SU-DHL-6 (cell line): ENCODE measurements around the gene SCFD2.

Source experiments
- H2AFZ ChIP-seq: fragments of 200-600 bp; sonication (generic); 2 replicates; pipeline ENCODE4 v1.6.1; 2014; ENCODE audit warnings: low read depth, mild to moderate bottlenecking, moderate library complexity, mixed read lengths, antibody characterized with exemption, low read length; ENCODE audit not compliant: severe bottlenecking
- H3F3A ChIP-seq: fragments of 200-600 bp; shearing (Covaris generic); 2 replicates; pipeline ENCODE4 v1.6.0; 2016; ENCODE audit warnings: antibody characterized with exemption, mild to moderate bottlenecking; ENCODE audit not compliant: insufficient read depth
- H3K27ac ChIP-seq: fragments of 200-600 bp; sonication (generic); 2 replicates; pipeline ENCODE4 v1.5.1; 2016; ENCODE audit warnings: low read depth, mild to moderate bottlenecking, low read length, moderate library complexity, mixed read lengths
- H3K27me3 ChIP-seq: fragments of 200-600 bp; sonication (generic), shearing (Covaris generic); 2 replicates; pipeline ENCODE4 v1.6.0; 2014; ENCODE audit warnings: mild to moderate bottlenecking, low read length
- H3K36me3 ChIP-seq: fragments of 200-600 bp; sonication (generic); 2 replicates; pipeline ENCODE4 v1.6.1; 2014; ENCODE audit warnings: mild to moderate bottlenecking, low read length, mixed read lengths
- H3K4me2 ChIP-seq: fragments of 300-600, 200-600 bp; shearing (Covaris generic), sonication (generic); 2 replicates; pipeline ENCODE4 v1.6.0; 2014; ENCODE audit warnings: low read length, low read depth, mild to moderate bottlenecking; ENCODE audit not compliant: poor library complexity, severe bottlenecking
- H3K4me3 ChIP-seq: fragments of 200-600 bp; sonication (generic); 2 replicates; pipeline ENCODE4 v1.5.1; 2014; ENCODE audit warnings: antibody characterized with exemption, low read length, mild to moderate bottlenecking, mixed read lengths; ENCODE audit not compliant: insufficient read depth, poor library complexity, severe bottlenecking
- H3K79me2 ChIP-seq: fragments of 200-600 bp; sonication (generic); 2 replicates; pipeline ENCODE4 v1.6.1; 2014; ENCODE audit warnings: mild to moderate bottlenecking, low read length, moderate library complexity; ENCODE audit not compliant: insufficient read depth
- H3K9ac ChIP-seq: fragments of 200-600 bp; sonication (generic); 2 replicates; pipeline ENCODE4 v1.7.0; 2014; ENCODE audit warnings: mild to moderate bottlenecking, low read length
- H3K9me2 ChIP-seq: fragments of 200-600 bp; sonication (generic); replicated peaks from 2 replicates; pipeline ENCODE4 v1.6.1; 2014; ENCODE audit warnings: low read length; ENCODE audit not compliant: insufficient read depth
- H3K9me3 ChIP-seq: fragments of 200-600 bp; sonication (generic); 2 replicates; pipeline ENCODE4 v1.6.1; 2014; ENCODE audit warnings: low read length, mixed read lengths; ENCODE audit not compliant: insufficient read depth
- H4K20me1 ChIP-seq: fragments of 200-600 bp; sonication (generic); 2 replicates; pipeline ENCODE4 v1.6.1; 2014; ENCODE audit warnings: low read depth, mild to moderate bottlenecking, antibody characterized with exemption, low read length, moderate library complexity, mixed read lengths
- CTCF ChIP-seq: fragments of 200-600 bp; sonication (generic); IDR thresholded peaks from one replicate; pipeline ENCODE4 v1.5.1; 2017; ENCODE audit warnings: antibody characterized with exemption, mild to moderate bottlenecking, low read length, moderate library complexity; ENCODE audit not compliant: insufficient read depth, poor library complexity, severe bottlenecking
- EZH2phosphoT487 ChIP-seq: fragments of 200-600 bp; sonication (generic), shearing (Covaris generic); conservative IDR thresholded peaks from 2 replicates; pipeline ENCODE4 v1.6.1; 2018; ENCODE audit warnings: mild to moderate bottlenecking, antibody characterized with exemption, low read length, moderate library complexity, mixed read lengths

Gene SCFD2

GRCh38 chr4:52939325-52939724, 426.5 kb downstream of the SCFD2 start:
- TF ChIP-seq EZH2phosphoT487 (no peak), CTCF (no peak)
- Histone ChIP-seq H3K27me3 (no peaks in the 10 kb centered on the region), H2AFZ (no peak overlapping the region), H3K9me3 (no peaks in the 10 kb centered on the region), H3K27ac (no peak overlapping the region), H3K9ac (no peak overlapping the region), H3K4me3 (no peak overlapping the region), H3K79me2 (no peaks in the 10 kb centered on the region), H3K4me2 (no peak overlapping the region), H3F3A (no peaks in the 10 kb centered on the region), H3K36me3 (no peaks in the 10 kb centered on the region), H4K20me1 (no peaks in the 10 kb centered on the region), H3K9me2 (no peaks in the 10 kb centered on the region)

- no peaks in the 10 kb centered on the region for H3K9me3 ChIP-seq
- H2AFZ ChIP-seq, result no peak overlapping the region
- H3K9ac ChIP-seq, result no peak overlapping the region
- no peak overlapping the region for H3K4me2 ChIP-seq
- H3K79me2 ChIP-seq, result no peaks in the 10 kb centered on the region
- TF ChIP-seq CTCF (no peak), EZH2phosphoT487 (no peak)
- no peaks in the 10 kb centered on the region for H3K9me2 ChIP-seq
- no peaks in the 10 kb centered on the region for H3K36me3 ChIP-seq
- H3K27ac ChIP-seq, result no peak overlapping the region
- H3F3A ChIP-seq, result no peaks in the 10 kb centered on the region
- no peaks in the 10 kb centered on the region for H3K27me3 ChIP-seq
- no peaks in the 10 kb centered on the region for H4K20me1 ChIP-seq
- no peak overlapping the region for H3K4me3 ChIP-seq
These were observed 428.0 kb downstream of the SCFD2 start for GRCh38 chr4:52937829-52938228.

- Histone ChIP-seq H3F3A (no peaks in the 10 kb centered on the region), H3K36me3 (no peaks in the 10 kb centered on the region), H3K4me2 (no peak overlapping the region), H3K9me3 (no peaks in the 10 kb centered on the region), H3K9me2 (no peaks in the 10 kb centered on the region), H2AFZ (no peak overlapping the region), H3K27me3 (no peaks in the 10 kb centered on the region), H3K9ac (no peak overlapping the region), H3K4me3 (no peak overlapping the region), H3K79me2 (no peaks in the 10 kb centered on the region), H4K20me1 (no peaks in the 10 kb centered on the region), H3K27ac (no peak overlapping the region)
- TF ChIP-seq CTCF, result no peak
- TF ChIP-seq EZH2phosphoT487, result no peak
These were observed 429.1 kb downstream of the SCFD2 start for GRCh38 chr4:52936729-52937128.

GRCh38 chr4:52935317-52935716, 430.5 kb downstream of the SCFD2 start:
- Histone ChIP-seq H3K4me2 (no peak overlapping the region), H2AFZ (no peak overlapping the region)

More at GRCh38 chr4:52935317-52935716, 430.5 kb downstream of the SCFD2 start:
- H3K27me3 ChIP-seq, result no peaks in the 10 kb centered on the region
- H3K9me2 ChIP-seq, result no peaks in the 10 kb centered on the region
- no peaks in the 10 kb centered on the region for H3F3A ChIP-seq
- no peaks in the 10 kb centered on the region for H4K20me1 ChIP-seq
- no peak overlapping the region for H3K9ac ChIP-seq
- no peaks in the 10 kb centered on the region for H3K9me3 ChIP-seq
- no peak for TF ChIP-seq EZH2phosphoT487
- no peak for TF ChIP-seq CTCF
- H3K79me2 ChIP-seq, result no peaks in the 10 kb centered on the region
- H3K27ac ChIP-seq, result no peak overlapping the region
- no peaks in the 10 kb centered on the region for H3K36me3 ChIP-seq
- H3K4me3 ChIP-seq, result no peak overlapping the region
